Embryonic facial prominence (tissue), 1 donor: ENCODE results near the gene GALM.

ENCODE experiments used
- DNase-seq: peaks from one replicate; pipeline ENCODE4 v3.0.0-alpha.2; 2016; ENCODE audit errors: extremely low spot score

GALM gene

GRCh38 chr2:38649176-38649728, 16.7 kb upstream of the GALM start:
- DNase-seq = no peak

DNA sequence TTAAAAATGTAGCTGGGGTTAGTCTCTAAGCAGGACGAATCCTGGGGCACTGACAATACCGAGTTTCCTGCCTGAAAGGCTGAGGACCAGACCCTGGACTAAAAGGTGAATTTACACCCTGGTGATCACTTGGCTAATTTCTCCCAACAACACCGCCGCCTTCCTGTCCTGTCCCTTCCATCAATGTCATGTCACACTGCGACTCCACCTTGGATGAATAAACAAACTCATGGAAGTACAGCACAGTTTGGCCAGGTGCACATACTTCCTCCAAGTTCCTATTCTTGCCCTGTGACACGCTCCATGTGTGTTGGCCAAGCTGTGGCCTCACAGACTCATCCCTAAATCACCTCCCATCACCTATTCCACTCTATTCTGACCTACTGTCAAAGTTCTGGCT, 15.9 kb upstream of the GALM start:
- no peak for DNase-seq

DNA sequence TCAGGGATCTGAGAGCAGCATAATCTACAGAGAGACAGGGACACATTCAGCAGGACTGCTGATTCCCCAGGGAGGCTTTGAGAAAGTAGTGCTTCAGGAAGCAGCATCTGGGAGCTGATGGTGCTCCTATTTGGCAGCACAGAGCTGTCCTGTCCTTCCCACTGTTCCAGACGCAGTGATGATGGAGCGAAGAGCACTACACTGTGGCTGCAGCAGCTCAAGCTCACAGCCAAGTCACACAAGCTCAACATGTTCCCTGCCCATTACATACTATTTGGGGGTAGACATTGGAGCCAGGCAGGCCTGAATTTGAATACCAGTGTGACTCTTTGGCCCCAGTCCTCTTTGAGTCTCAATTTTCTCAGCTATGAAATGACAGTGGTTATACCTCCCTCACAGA, 15.2 kb upstream of the GALM start:
- no peak for DNase-seq

- DNase-seq = no peak
Measured at GRCh38 chr2:38652431-38653273, 13.3 kb upstream of the GALM start.

- DNase-seq = no peak
Measured at GRCh38 chr2:38653380-38653714, 12.6 kb upstream of the GALM start.

DNA sequence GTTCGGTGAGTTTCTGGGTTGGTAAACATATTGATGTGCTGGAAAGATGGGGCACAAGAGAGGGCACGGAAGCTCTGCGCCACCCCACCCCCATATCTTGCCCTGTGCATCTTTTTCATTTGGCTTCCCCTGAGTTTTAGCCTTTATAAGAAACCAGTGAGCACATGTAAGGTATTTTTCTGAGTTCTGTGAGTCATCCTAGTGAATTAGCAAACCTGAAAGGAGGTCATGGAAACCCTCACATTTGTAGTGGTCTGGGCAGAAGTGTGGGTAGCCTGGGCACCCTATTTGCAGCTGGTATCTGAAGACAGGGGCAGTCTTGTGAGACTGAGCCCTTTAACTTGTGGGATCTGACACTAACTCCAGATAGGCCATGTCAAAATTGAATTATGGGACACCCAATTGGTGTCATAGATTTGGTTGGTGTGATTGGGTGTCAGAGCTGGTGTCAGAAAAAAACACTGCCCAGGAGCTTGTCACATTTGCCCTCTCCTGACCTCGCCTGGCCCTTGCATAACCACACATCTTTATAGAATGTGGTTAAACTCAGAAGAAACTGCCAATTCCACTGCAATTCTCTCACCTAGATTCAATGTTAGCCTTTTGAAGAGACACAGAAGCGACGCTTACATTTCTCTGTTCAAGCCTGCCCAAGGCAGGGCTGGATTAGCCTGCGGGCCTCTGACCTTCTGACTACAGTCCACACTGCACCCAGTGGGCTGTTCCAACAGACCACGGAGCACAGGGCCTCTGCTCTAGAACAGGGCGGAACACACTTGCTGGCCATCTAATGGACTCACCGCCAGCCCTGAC, 12.0 kb upstream of the GALM start:
- no peak for DNase-seq

DNA sequence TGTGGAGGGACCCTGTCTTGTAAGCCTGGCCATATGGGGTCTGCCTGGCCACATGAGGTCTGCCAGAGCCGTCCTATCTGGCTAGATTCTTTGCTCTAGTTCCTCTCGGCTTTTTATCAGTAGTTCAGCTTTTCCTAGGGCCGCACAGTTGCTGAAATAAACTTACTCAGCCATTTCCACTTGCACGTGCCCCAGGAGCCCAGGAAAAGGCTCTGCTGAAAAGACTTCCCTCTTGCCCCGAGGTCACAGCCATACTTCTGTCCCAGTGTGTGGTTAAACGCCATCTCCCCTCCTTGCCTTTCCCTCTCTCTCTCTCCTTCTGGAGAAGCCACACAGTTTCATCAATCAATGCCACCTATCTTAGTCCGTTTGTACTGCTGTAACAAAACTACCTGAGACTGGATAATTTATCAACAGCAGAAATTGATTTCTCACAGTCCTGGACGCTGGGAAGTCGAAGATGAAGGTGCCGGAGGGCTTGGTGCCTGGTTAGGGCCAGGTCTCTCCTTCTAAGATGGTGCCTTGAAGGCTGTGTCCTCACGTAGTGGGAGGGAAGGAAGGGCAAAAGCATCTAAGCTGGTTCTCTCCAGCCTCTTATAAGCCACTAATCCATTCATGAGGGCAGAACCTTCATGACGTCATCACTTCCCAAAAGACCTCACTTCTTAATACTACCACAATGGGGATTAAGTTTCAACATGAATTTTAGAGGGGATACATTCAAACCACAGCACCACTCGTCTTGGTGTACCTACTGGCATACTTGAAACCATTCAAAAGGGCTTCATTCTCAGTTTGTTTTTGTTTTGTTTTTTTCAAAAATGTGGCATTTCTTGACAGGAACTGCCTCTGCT, 11.2 kb upstream of the GALM start:
- no peak for DNase-seq

DNA sequence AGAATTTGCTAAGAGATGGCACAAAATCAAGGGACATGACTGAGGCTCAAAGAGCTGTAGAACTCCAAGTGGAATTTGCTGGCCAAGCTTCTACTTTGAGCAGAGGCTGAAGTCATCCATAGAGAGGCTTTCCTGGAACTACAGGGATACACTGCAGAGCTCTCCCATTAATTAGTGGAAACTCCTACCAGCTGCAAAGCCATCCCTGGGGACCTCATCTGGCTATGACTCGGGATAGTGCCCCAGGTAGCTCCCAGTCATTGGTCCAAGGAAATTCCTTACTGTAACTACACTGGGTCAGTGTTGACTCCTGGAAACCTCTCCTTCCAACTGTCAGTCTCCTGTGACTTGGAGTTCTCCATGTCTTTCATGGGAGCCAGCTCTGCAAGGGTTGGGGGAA, 10.5 kb upstream of the GALM start:
- DNase-seq = no peak

GRCh38 chr2:38656866-38657480, 8.9 kb upstream of the GALM start:
- no peak for DNase-seq

- no peak for DNase-seq
Measured at GRCh38 chr2:38658613-38659012, 7.3 kb upstream of the GALM start.

- no peak for DNase-seq
Measured at GRCh38 chr2:38659115-38659514, 6.8 kb upstream of the GALM start.

- no peak for DNase-seq
Measured at GRCh38 chr2:38660282-38660681, 5.6 kb upstream of the GALM start.

DNA sequence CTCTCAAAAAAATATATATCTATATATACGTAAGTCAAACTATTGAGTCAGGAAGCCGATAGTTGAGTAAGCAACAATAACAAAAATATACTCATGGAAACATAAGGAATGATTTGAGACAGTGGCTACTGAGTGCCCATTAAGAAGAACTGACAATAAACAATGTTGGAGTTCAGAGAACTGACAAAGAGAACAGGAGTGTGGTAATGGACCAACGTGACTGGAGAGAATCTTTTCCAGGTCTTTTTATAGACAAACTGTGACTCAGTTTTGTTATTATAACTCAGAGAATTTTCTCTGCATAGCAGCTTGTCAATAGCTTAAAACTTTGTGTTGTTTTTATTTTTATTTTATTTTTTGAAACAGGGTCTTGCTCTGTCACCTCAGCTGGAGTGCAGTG, 4.6 kb upstream of the GALM start:
- no peak for DNase-seq

GRCh38 chr2:38666556-38666910, 619 bp downstream of the GALM start:
- DNase-seq = no peak

DNA sequence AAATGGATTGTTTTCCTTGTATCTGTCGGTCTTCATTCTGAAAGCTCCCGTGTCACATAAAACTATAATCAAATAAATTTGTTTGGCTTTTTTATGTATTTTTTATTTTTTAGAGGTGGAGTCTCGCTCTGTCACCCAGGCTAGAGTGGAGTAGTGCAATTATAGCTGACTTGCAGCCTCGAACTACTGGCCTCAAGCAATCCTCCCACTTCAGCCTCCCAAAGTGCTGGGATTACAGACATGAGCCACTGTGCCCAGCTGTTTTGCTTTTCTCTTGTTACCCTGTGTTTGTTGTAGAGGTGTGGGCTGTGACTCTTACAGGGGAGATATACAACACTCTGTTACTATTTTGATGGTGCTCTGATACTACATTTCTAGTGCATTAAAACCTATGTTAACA, 2.2 kb downstream of the GALM start:
- DNase-seq = no peak

GRCh38 chr2:38668779-38669479, 3.0 kb downstream of the GALM start:
- no peak for DNase-seq

DNA sequence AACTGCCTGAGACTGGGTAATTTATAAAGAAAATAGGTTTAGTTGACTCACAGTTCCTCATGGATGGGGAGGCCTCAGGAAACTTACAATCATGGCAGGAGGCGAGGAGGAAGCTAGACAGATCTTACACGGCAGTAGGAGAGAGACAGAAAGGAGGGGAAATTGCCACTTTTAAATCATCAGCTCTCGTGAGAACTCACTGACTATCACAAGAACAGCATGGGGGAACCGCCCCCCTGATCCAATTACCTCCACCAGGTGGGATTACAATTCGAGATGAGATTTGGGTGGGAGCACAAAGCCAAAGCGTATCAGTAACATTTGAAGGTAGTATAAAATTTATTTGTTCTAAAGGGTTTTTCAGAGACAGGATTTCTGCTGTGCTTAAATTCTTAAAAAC, 5.4 kb downstream of the GALM start:
- no peak for DNase-seq

GRCh38 chr2:38671946-38672345, 6.0 kb downstream of the GALM start:
- no peak for DNase-seq

DNA sequence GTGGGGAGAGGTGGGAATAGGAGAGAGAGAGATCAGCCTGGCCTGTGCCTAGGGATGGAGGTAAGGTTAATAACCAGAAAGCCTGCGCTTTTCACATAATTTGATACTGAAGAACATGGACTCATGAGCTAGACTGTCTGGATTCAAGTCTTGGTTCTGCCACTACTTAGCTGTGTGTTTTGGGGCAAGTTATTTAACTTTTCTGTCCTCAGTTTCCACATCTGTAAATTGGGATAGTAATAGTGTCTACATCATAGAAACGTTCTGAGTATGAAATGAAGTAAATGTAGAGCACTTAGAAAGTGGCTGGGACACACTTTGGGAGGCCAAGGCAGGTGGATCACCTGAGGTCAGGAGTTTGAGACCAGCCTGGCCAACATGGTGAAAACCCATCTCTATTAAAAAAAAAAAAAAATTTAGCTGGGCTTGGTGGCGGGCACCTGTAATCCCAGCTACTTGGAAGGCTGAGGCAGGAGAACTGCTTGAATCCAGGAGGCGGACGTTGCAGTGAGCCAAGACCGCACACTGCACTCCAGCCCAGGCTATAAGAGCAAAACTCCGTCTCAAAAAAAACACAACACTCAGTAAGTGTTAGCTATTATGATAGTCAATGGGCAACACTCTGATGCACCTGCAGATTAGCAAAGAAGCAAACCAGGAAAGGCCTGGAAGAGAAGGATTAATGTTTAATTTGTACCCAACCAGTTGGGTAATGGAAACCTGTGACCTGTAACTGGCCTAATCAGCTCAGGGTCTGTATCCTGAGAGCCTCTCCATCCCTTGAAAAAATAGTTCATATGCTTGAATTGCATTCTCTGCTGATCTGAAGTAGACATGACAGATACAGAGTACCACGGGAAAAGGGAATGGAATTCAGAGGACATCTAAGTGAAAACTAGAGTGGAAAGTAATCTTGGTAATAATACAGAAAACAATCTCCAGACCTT, 6.8 kb downstream of the GALM start:
- DNase-seq = no peak

GRCh38 chr2:38676681-38677080, 10.8 kb downstream of the GALM start:
- no peak for DNase-seq
